GM12891 (cell line): ENCODE results near the gene MOB3C.

Experiments
- POLR2A ChIP-seq: IDR thresholded peaks from 2 replicates; pipeline ENCODE4 v1.6.1; 2011; ENCODE audit warnings: low read depth, low read length, control low read depth
- POLR2AphosphoS5 ChIP-seq: IDR thresholded peaks from 2 replicates; pipeline ENCODE4 v1.6.1; 2011; ENCODE audit warnings: low read depth, low read length, control low read depth
- TAF1 ChIP-seq: IDR thresholded peaks from 2 replicates; pipeline ENCODE4 v1.6.1; 2011; ENCODE audit warnings: low read depth, low read length, control low read depth

DNA sequence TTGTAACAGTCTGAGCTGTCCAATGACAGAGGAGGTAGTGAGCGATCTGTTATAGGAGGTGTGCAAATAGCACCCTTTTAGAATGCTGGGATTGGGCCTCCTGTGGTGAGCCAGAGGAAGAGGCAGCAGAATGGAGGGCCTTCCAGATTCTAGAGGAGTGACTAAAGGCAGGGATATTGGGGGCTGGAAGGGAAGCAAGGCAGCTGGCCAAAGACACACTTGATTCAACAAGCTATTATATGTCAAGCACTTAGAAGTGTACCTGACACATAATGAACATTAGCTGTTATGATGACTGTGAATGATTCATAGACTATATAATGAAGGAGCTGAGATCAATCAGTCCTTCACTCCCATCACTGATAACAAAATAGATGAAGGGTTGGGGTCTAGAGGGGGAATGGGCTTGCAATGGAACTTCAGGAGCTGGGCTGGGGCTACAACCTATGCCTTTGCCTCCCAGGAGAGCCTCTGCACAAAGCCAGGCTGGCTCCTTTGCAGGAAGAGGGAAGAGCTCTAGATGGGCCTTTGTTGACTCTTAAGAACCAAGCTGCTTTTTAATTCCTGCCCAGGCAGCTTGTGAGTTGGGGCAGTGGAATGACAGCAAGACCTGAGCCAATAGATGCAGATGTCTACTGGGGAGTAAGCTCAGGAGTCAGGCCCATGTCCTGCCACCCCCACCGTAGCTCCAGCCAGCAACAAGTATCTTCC, 10.2 kb downstream of the MOB3C start:
- no peak for TF ChIP-seq POLR2AphosphoS5
- TF ChIP-seq POLR2A: no peak
- no peak for TF ChIP-seq TAF1
